ENCODE data around the gene CAPN14. TPM values are rescaled to one million over a fixed set of nuclear protein-coding genes. Genes with fewer than 3 reads are reported as not detected.

CAPN14 gene
- total RNA-seq, 4 donors from 2014 or later, result 0.83 TPM; not detected in 3

- H3K27ac ChIP-seq, result no peak overlapping the region
- no peaks in the 10 kb centered on the region for H3K27me3 ChIP-seq
- H3K36me3 ChIP-seq, result no peaks in the 10 kb centered on the region
- no peak for DNase-seq
- no peak overlapping the region for H3K4me3 ChIP-seq
- no peaks in the 10 kb centered on the region for H3K9me3 ChIP-seq
- TF ChIP-seq CTCF (IDR thresholded peaks at IDR 0.05) (no peak), POLR2A (IDR thresholded peaks at IDR 0.05) (no peak)
- H3K4me1 ChIP-seq, result peaks cover 0 to 7% (median 4%) of the 10 kb centered on the region in 4 donors
These were observed 15.9 kb upstream of the CAPN14 start for GRCh38 chr2:31233231-31233630.

GRCh38 chr2:31232586-31232985, 15.3 kb upstream of the CAPN14 start:
- H3K27ac ChIP-seq, result no peak overlapping the region
- peaks cover 0 to 7% (median 4%) of the 10 kb centered on the region in 4 donors for H3K4me1 ChIP-seq
- no peaks in the 10 kb centered on the region for H3K36me3 ChIP-seq
- no peak for DNase-seq
- H3K27me3 ChIP-seq, result no peaks in the 10 kb centered on the region
- H3K4me3 ChIP-seq, result no peak overlapping the region
- no peaks in the 10 kb centered on the region for H3K9me3 ChIP-seq
- TF ChIP-seq CTCF (IDR thresholded peaks at IDR 0.05) (no peak), POLR2A (IDR thresholded peaks at IDR 0.05) (no peak)

GRCh38 chr2:31231571-31232302, 14.4 kb upstream of the CAPN14 start:
- no peak overlapping the region for H3K4me3 ChIP-seq
- H3K4me1 ChIP-seq, result peaks cover 0 to 7% (median 4%) of the 10 kb centered on the region in 4 donors
- no peak for TF ChIP-seq CTCF (IDR thresholded peaks at IDR 0.05)
- no peak for TF ChIP-seq POLR2A (IDR thresholded peaks at IDR 0.05)
- no peaks in the 10 kb centered on the region for H3K36me3 ChIP-seq
- no peak overlapping the region for H3K27ac ChIP-seq
- H3K9me3 ChIP-seq, result no peaks in the 10 kb centered on the region
- H3K27me3 ChIP-seq, result no peaks in the 10 kb centered on the region
- DNase-seq, result no peak

- H3K27me3 ChIP-seq, result no peaks in the 10 kb centered on the region
- H3K4me1 ChIP-seq, result peaks cover 0 to 7% (median 4%) of the 10 kb centered on the region in 4 donors
- no peak overlapping the region for H3K4me3 ChIP-seq
- TF ChIP-seq POLR2A (IDR thresholded peaks at IDR 0.05) (no peak), CTCF (IDR thresholded peaks at IDR 0.05) (no peak)
- no peak overlapping the region for H3K27ac ChIP-seq
- H3K9me3 ChIP-seq, result no peaks in the 10 kb centered on the region
- no peak for DNase-seq
- no peaks in the 10 kb centered on the region for H3K36me3 ChIP-seq
These were observed 13.4 kb upstream of the CAPN14 start for GRCh38 chr2:31230751-31231150.

GRCh38 chr2:31228717-31229116, 11.4 kb upstream of the CAPN14 start:
- H3K4me3 ChIP-seq, result no peak overlapping the region
- no peaks in the 10 kb centered on the region for H3K36me3 ChIP-seq
- TF ChIP-seq CTCF (IDR thresholded peaks at IDR 0.05) (no peak), POLR2A (IDR thresholded peaks at IDR 0.05) (no peak)
- no peaks in the 10 kb centered on the region for H3K27me3 ChIP-seq
- H3K9me3 ChIP-seq, result no peaks in the 10 kb centered on the region
- no peak for DNase-seq
- H3K27ac ChIP-seq, result no peak overlapping the region
- no peaks in the 10 kb centered on the region for H3K4me1 ChIP-seq
